Gastrocnemius medialis (tissue), 4 donors: ENCODE data around the gene ACOX1. TPM values are rescaled to one million over a fixed set of nuclear protein-coding genes. Genes with fewer than 3 reads are reported as not detected.

Experiments used
- ATAC-seq, 2 donors: fragments of 150-250 bp; one replicate each; pipeline ENCODE4 v1.9.1; 2016
- DNase-seq, 2 donors: peaks; one replicate each; pipeline ENCODE4 v3.0.0-alpha.2; 2019
- H3K27ac ChIP-seq, 4 donors: fragments of 200-600 bp; sonication (generic); 1 replicate in 1 of 4; 2 replicates in 3 of 4; pipeline ENCODE4 v1.5.1; 2016 to 2018; ENCODE audit warnings: mild to moderate bottlenecking in 2 of 4, moderate library complexity in 1 of 4
- H3K27me3 ChIP-seq, 3 donors: fragments of 200-600 bp; sonication (generic) in 2 of 3; 1 replicate in 1 of 3; 2 replicates in 2 of 3; pipeline versions ENCODE4 v1.5.1 to v1.6.0; 2016 to 2019; ENCODE audit warnings: mild to moderate bottlenecking in 1 of 3, moderate library complexity in 1 of 3
- H3K36me3 ChIP-seq, 2 donors: fragments of 200-600 bp; sonication (generic) in 1 of 2; one replicate each; pipeline ENCODE4 v1.5.1; 2017 to 2018
- H3K4me1 ChIP-seq, 2 donors: fragments of 200-600 bp; sonication (generic) in 1 of 2; one replicate each; pipeline ENCODE4 v1.5.1; 2016 to 2017; ENCODE audit warnings: mild to moderate bottlenecking in 2 of 2
- H3K4me3 ChIP-seq, 4 donors: fragments of 200-600 bp; sonication (generic) in 3 of 4; 1 replicate in 1 of 4; 2 replicates in 3 of 4; pipeline ENCODE4 v1.5.1; 2016 to 2019; ENCODE audit warnings: mild to moderate bottlenecking in 2 of 4
- H3K9me3 ChIP-seq, 3 donors: fragments of 200-600 bp; sonication (generic) in 2 of 3; 1 replicate in 1 of 3; 2 replicates in 2 of 3; pipeline ENCODE4 v1.5.1; 2016 to 2019
- POLR2A ChIP-seq, 2 donors: fragments of 450-650 bp; IDR thresholded peaks; one replicate each; pipeline ENCODE4 v1.6.1; 2017; ENCODE audit warnings: antibody characterized with exemption in 2 of 2, mild to moderate bottlenecking in 2 of 2, moderate library complexity in 2 of 2
- in situ Hi-C, 4 donors: fragments of 200-750 bp; cut with MboI; loops; one replicate each; pipeline versions ENCODE4 v1.15.0 to v1.8.0; 2017; ENCODE audit warnings: low sequenced_read_pairs in 4 of 4
- intact Hi-C: fragments of 100-400 bp; cut with DNase I; formaldehyde crosslinking; loops from one replicate; pipeline ENCODE4 v1.15.1; 2023; ENCODE audit warnings: low total_unique reads
- total RNA-seq, 4 donors: library from RNA; depleted of rRNA; stranded (reverse); fragments of >200 nt; gene quantifications; one replicate each; pipeline versions ENCODE4 v1.1.0 to v1.2.3, GENCODE V29; 2016
- TF ChIP-seq, protein P1 (sequence below), 5 experiments: fragments of 450-650 bp in 3 of 5; fragments of 200-600 bp in 2 of 5; sonication (generic) in 2 of 5; IDR thresholded peaks in 4 of 5; conservative IDR thresholded peaks in 1 of 5; 1 replicate in 4 of 5; 2 replicates in 1 of 5; pipeline ENCODE4 v1.5.1; 2016 to 2019; ENCODE audit warnings: antibody characterized with exemption in 5 of 5, mild to moderate bottlenecking in 3 of 5, moderate library complexity in 3 of 5

ACOX1 gene
- total RNA-seq, 4 donors from 2014 or later, result 64.8 to 96.6 (median 80.7) TPM

DNA sequence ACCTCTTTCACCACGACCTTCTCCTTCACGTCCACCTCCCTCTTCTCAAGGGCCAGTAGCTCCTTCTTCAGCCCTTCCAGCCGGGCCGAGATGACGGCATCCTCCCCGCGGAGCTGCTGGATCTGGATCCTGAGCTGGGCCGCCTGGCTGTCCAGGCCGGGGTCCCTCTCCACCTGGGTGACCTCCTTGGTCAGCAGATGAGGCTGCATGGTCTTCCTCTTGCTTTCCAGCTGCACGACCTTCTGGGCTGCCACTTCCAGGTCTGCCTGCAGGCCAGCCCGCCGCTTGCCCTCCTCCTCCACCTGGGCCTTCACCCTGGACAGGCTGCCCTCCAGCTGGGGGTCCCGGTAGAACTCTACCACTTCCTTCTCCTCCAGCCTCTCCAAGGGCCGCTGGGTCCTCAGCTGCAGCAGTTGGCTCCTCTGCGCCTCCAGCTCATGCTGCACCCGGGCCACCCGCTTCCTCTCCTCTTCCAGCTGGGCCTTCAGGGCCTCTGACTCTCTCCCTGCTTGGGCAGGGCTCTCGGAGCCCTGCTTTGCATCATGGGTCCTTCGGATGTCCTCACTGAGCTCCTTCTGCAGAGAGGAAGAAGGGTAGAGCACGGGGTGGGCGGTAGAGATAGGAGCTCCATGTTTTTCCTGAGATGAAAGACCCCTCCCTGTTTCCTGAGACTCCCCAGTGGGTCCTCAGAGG is 31.1 kb upstream of the ACOX1 start:
- in situ Hi-C loops (loop anchor here (5.0 to 10.0 kb wide), 2 partner anchors 103 to 285 kb away; no protein-coding TSS in a partner anchor), intact Hi-C loops (no loop called here)
- H3K36me3 ChIP-seq, result no peaks in the 10 kb centered on the region
- H3K27ac ChIP-seq, result no peak overlapping the region
- ATAC-seq, result no peak
- peaks cover 4 to 5% of the 10 kb centered on the region in 2 donors for H3K4me1 ChIP-seq
- no peak overlapping the region for H3K4me3 ChIP-seq
- TF ChIP-seq, protein P1, sequence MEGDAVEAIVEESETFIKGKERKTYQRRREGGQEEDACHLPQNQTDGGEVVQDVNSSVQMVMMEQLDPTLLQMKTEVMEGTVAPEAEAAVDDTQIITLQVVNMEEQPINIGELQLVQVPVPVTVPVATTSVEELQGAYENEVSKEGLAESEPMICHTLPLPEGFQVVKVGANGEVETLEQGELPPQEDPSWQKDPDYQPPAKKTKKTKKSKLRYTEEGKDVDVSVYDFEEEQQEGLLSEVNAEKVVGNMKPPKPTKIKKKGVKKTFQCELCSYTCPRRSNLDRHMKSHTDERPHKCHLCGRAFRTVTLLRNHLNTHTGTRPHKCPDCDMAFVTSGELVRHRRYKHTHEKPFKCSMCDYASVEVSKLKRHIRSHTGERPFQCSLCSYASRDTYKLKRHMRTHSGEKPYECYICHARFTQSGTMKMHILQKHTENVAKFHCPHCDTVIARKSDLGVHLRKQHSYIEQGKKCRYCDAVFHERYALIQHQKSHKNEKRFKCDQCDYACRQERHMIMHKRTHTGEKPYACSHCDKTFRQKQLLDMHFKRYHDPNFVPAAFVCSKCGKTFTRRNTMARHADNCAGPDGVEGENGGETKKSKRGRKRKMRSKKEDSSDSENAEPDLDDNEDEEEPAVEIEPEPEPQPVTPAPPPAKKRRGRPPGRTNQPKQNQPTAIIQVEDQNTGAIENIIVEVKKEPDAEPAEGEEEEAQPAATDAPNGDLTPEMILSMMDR (IDR thresholded peaks at IDR 0.05 in 4 of 5, conservative IDR thresholded peaks at IDR 0.05 in 1 of 5), result no peak
- TF ChIP-seq POLR2A (IDR thresholded peaks at IDR 0.05), result no peak
- H3K9me3 ChIP-seq, result no peaks in the 10 kb centered on the region
- DNase-seq, result no peak
- no peaks in the 10 kb centered on the region for H3K27me3 ChIP-seq

DNA sequence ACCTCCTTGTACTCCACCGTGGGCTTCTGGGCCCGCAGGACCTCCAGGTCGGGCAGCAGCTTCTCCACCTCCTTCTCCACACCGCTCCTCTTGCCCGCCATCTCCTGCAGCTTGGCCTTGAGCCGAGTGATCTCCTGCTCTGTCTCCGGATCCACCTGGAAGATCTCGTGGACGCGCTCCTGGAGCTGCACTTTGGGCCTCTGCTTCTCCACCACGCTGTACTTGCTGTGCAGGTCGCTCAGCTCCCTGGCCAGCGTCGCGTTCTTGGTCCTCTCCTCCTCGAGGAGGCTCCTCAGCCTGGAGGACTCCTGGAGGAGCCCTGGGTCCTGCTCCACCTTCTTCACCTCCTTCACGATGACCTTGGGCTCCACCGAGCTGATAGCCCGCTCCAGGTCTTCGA is 30.5 kb upstream of the ACOX1 start:
- Histone ChIP-seq H3K27ac (no peak overlapping the region), H3K36me3 (no peaks in the 10 kb centered on the region), H3K4me1 (peaks cover 5 to 6% of the 10 kb centered on the region in 2 donors), H3K9me3 (no peaks in the 10 kb centered on the region), H3K4me3 (no peak overlapping the region), H3K27me3 (no peaks in the 10 kb centered on the region)
- in situ Hi-C loops (loop anchor here (5.0 kb wide), 1 partner anchor 102 kb away; no protein-coding TSS in a partner anchor), intact Hi-C loops (no loop called here)
- ATAC-seq, result no peak
- TF ChIP-seq, protein P1 (IDR thresholded peaks at IDR 0.05 in 4 of 5, conservative IDR thresholded peaks at IDR 0.05 in 1 of 5), result no peak
- TF ChIP-seq POLR2A (IDR thresholded peaks at IDR 0.05), result no peak
- DNase-seq, result no peak

DNA sequence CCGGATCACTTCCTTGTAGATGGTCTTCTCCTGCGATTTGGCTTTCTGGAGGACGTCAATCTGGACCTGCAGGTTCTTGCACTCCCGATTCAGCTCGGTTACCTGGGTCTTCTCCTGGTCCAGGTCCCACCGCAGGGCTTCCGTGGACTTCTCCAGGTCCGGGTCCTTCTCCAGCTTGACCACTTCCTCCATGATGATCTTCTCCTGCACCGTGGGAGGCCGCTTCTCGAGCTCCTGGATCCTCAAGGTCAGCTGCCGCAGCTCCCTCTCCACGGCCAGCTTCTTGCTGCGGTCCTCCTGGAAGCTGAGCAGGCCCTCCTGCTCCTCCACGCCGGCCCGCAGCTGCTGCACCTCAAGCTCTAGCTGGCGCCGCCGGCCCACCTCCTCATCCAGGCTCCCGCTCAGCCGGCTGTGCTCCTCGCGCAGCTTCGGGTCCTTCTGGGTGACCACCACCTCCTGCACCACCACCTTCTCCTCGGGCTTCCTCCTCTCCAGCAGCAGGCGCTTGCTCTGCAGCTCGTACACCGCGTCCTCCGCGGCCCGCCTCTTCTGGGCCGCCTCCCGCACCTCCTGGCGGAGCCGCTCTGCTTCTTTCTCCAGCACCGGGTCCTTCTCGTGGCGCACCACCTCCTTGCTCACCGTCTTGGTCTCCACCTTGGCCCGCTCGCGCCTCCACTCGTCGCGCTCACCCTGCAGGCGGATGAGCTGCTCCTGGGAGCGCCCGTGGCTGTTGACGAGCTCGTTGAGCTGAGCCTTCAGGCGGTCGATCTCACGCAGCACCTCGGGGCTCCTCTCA is 29.9 kb upstream of the ACOX1 start:
- Histone ChIP-seq H3K27me3 (no peaks in the 10 kb centered on the region), H3K4me1 (peaks cover 6 to 7% of the 10 kb centered on the region in 2 donors), H3K9me3 (no peaks in the 10 kb centered on the region), H3K36me3 (no peaks in the 10 kb centered on the region), H3K27ac (no peak overlapping the region), H3K4me3 (no peak overlapping the region)
- intact Hi-C loops (no loop called here), in situ Hi-C loops (loop anchor here (5.0 kb wide), 1 partner anchor 102 kb away; no protein-coding TSS in a partner anchor)
- DNase-seq, result no peak
- no peak for TF ChIP-seq POLR2A (IDR thresholded peaks at IDR 0.05)
- TF ChIP-seq, protein P1 (IDR thresholded peaks at IDR 0.05 in 4 of 5, conservative IDR thresholded peaks at IDR 0.05 in 1 of 5), result no peak
- no peak for ATAC-seq

DNA sequence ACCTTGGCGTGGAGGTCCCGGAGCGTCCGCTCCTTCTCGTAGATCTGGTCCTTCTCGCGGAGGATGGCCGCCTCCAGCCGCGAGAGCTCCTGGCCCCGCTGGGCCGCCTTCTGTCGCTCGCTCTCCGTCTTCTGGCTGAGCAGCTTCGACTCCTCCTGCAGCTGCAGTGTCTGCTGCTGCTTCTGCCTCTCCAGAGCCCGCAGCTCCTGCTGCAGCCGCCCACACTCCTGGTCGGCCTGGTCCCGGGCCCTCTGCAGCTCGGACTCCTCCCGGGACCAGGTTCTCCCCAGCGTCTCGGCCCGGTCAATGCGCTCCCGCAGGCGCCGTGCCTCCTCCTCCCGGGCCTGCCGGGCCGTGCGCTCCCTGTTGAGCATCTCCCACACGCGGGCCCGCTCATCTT is 29.2 kb upstream of the ACOX1 start:
- no peak overlapping the region for H3K27ac ChIP-seq
- ATAC-seq (no peak), DNase-seq (no peak)
- H3K4me3 ChIP-seq, result no peak overlapping the region
- intact Hi-C loops, result no loop called here
- H3K36me3 ChIP-seq, result no peaks in the 10 kb centered on the region
- H3K9me3 ChIP-seq, result no peaks in the 10 kb centered on the region
- in situ Hi-C loops, result loop anchor here (5.0 kb wide), 1 partner anchor 101 kb away; no protein-coding TSS in a partner anchor
- H3K27me3 ChIP-seq, result no peaks in the 10 kb centered on the region
- no peak for TF ChIP-seq POLR2A (IDR thresholded peaks at IDR 0.05)
- TF ChIP-seq, protein P1 (IDR thresholded peaks at IDR 0.05 in 4 of 5, conservative IDR thresholded peaks at IDR 0.05 in 1 of 5), result no peak
- peaks cover 8 to 13% of the 10 kb centered on the region in 2 donors for H3K4me1 ChIP-seq
